Esophagus muscularis mucosa (tissue), 4 donors: Measurements from ENCODE around the gene TMOD3. TPM values are rescaled to one million over a fixed set of nuclear protein-coding genes. Genes with fewer than 3 reads are reported as not detected.

ENCODE experiments used
- DNase-seq: peaks from one replicate; pipeline ENCODE4 v3.0.0-alpha.2; 2017; ENCODE audit errors: extremely low spot score
- H3K27ac ChIP-seq, 4 donors: fragments of 200-600 bp; sonication (generic); replicated peaks in 1 of 4; 1 replicate in 3 of 4; 2 replicates in 1 of 4; pipeline ENCODE4 v1.5.1; 2016 to 2019; ENCODE audit warnings: mild to moderate bottlenecking in 1 of 4
- H3K27me3 ChIP-seq, 4 donors: fragments of 200-600 bp; sonication (generic); one replicate each; pipeline versions ENCODE4 v1.5.1 to v1.6.0; 2016 to 2019
- H3K36me3 ChIP-seq, 4 donors: fragments of 200-600 bp; sonication (generic); one replicate each; pipeline ENCODE4 v1.5.1; 2016 to 2019
- H3K4me1 ChIP-seq, 4 donors: fragments of 200-600 bp; sonication (generic); one replicate each; pipeline ENCODE4 v1.5.1; 2016 to 2019
- H3K4me3 ChIP-seq, 4 donors: fragments of 200-600 bp; sonication (generic); 1 replicate in 2 of 4; 2 replicates in 2 of 4; pipeline ENCODE4 v1.5.1; 2016 to 2019; ENCODE audit warnings: mild to moderate bottlenecking in 4 of 4, moderate library complexity in 1 of 4
- H3K9me3 ChIP-seq, 4 donors: fragments of 200-600 bp; sonication (generic); 1 replicate in 3 of 4; 2 replicates in 1 of 4; pipeline ENCODE4 v1.5.1; 2016 to 2019
- CTCF ChIP-seq, 3 experiments: fragments of 200-600 bp in 2 of 3; fragments of 450-650 bp in 1 of 3; sonication (generic) in 2 of 3; IDR thresholded peaks; one replicate each; pipeline ENCODE4 v1.5.1; 2017 to 2019; ENCODE audit warnings: antibody characterized with exemption in 3 of 3, mild to moderate bottlenecking in 2 of 3, moderate library complexity in 1 of 3
- EP300 ChIP-seq: sonication (generic); formaldehyde crosslinking; IDR thresholded peaks from one replicate; pipeline ENCODE4 v1.6.1; 2017; ENCODE audit warnings: antibody characterized with exemption
- POLR2A ChIP-seq: fragments of 450-650 bp; IDR thresholded peaks from one replicate; pipeline ENCODE4 v1.6.1; 2017; ENCODE audit warnings: antibody characterized with exemption, moderate library complexity, mild to moderate bottlenecking, low read depth
- POLR2AphosphoS5 ChIP-seq, 2 donors: sonication (generic); formaldehyde crosslinking; IDR thresholded peaks; one replicate each; pipeline ENCODE4 v1.6.1; 2017; ENCODE audit warnings: antibody characterized with exemption in 2 of 2
- WGBS: methylation state at CpG from one replicate; pipeline ENCODE4 v1.1.5; 2018; 5-methylcytosine and 5-hydroxymethylcytosine counted together
- intact Hi-C: fragments of 100-400 bp; cut with DNase I; formaldehyde crosslinking; loops from one replicate; pipeline ENCODE4 v1.15.1; 2023
- total RNA-seq, 4 donors: library from RNA; depleted of rRNA; stranded (reverse); fragments of >200 nt; gene quantifications; one replicate each; pipeline versions ENCODE4 v1.1.0 to v1.2.1, GENCODE V29; 2016

TMOD3 gene
- total RNA-seq, 4 donors from 2014 or later: 16.2 to 27.9 (median 24.7) TPM

- peaks cover 0 to 7% (median 2%) of the 10 kb centered on the region in 4 donors for H3K4me1 ChIP-seq
- no peak for TF ChIP-seq POLR2AphosphoS5 (IDR thresholded peaks at IDR 0.05)
- no peak for TF ChIP-seq POLR2A
- TF ChIP-seq CTCF (IDR thresholded peaks at IDR 0.05): no peak
- TF ChIP-seq EP300: no peak
- intact Hi-C loops: no loop called here
Observed at GRCh38 chr15:51798281-51798680, 31.2 kb upstream of the TMOD3 start.

GRCh38 chr15:51799282-51800252 is 29.9 kb upstream of the TMOD3 start:
- Histone ChIP-seq H3K4me1 (no peaks in the 10 kb centered on the region), H3K27me3 (no peaks in the 10 kb centered on the region), H3K9me3 (no peaks in the 10 kb centered on the region), H3K4me3 (no peak overlapping the region), H3K36me3 (peaks cover 0 to 57% (median 14%) of the 10 kb centered on the region in 4 donors), H3K27ac (no peak overlapping the region)
- 92% methylated on average over 6 of the region's 6 CpGs for WGBS
- TF ChIP-seq EP300 (no peak), POLR2A (no peak), CTCF (IDR thresholded peaks at IDR 0.05) (no peak), POLR2AphosphoS5 (IDR thresholded peaks at IDR 0.05) (no peak)
- intact Hi-C loops: no loop called here
- no peak for DNase-seq

More at GRCh38 chr15:51798281-51798680, 31.2 kb upstream of the TMOD3 start:
- Histone ChIP-seq H3K36me3 (peaks cover 0 to 52% (median 14%) of the 10 kb centered on the region in 4 donors), H3K27me3 (no peaks in the 10 kb centered on the region), H3K27ac (no peak overlapping the region), H3K9me3 (no peaks in the 10 kb centered on the region), H3K4me3 (no peak overlapping the region)
- WGBS: 95% methylated on average over 1 of the region's 1 CpG
- DNase-seq: no peak

GRCh38 chr15:51801391-51801835 is 28.0 kb upstream of the TMOD3 start:
- DNase-seq: no peak
- H3K36me3 ChIP-seq: peaks cover 5 to 73% (median 20%) of the 10 kb centered on the region in 4 donors
- no peaks in the 10 kb centered on the region for H3K9me3 ChIP-seq
- 70% methylated on average over 3 of the region's 3 CpGs for WGBS
- intact Hi-C loops: no loop called here
- no peaks in the 10 kb centered on the region for H3K4me1 ChIP-seq
- TF ChIP-seq EP300 (no peak), POLR2A (no peak), POLR2AphosphoS5 (IDR thresholded peaks at IDR 0.05) (no peak), CTCF (IDR thresholded peaks at IDR 0.05) (peak; percentile 6 to 47 (median 18))
- H3K4me3 ChIP-seq: no peak overlapping the region
- no peaks in the 10 kb centered on the region for H3K27me3 ChIP-seq
- H3K27ac ChIP-seq: no peak overlapping the region

GRCh38 chr15:51802593-51802992 is 26.9 kb upstream of the TMOD3 start:
- 96% methylated on average over 5 of the region's 5 CpGs for WGBS
- Histone ChIP-seq H3K9me3 (no peaks in the 10 kb centered on the region), H3K27ac (no peak overlapping the region), H3K4me3 (no peak overlapping the region), H3K27me3 (no peaks in the 10 kb centered on the region), H3K36me3 (peaks cover 14 to 80% (median 26%) of the 10 kb centered on the region in 4 donors), H3K4me1 (no peaks in the 10 kb centered on the region)
- DNase-seq: no peak
- intact Hi-C loops: no loop called here
- TF ChIP-seq POLR2AphosphoS5 (IDR thresholded peaks at IDR 0.05): no peak
- TF ChIP-seq POLR2A: no peak
- TF ChIP-seq EP300: no peak
- TF ChIP-seq CTCF (IDR thresholded peaks at IDR 0.05): no peak
